ENCODE data around the gene DISP1.
"Not testable (repeated sequence)": the region's sequence is repeated elsewhere in the genome, so short reads cannot be mapped to it uniquely, and the experiment has no call there.

The DISP1 gene

DNA sequence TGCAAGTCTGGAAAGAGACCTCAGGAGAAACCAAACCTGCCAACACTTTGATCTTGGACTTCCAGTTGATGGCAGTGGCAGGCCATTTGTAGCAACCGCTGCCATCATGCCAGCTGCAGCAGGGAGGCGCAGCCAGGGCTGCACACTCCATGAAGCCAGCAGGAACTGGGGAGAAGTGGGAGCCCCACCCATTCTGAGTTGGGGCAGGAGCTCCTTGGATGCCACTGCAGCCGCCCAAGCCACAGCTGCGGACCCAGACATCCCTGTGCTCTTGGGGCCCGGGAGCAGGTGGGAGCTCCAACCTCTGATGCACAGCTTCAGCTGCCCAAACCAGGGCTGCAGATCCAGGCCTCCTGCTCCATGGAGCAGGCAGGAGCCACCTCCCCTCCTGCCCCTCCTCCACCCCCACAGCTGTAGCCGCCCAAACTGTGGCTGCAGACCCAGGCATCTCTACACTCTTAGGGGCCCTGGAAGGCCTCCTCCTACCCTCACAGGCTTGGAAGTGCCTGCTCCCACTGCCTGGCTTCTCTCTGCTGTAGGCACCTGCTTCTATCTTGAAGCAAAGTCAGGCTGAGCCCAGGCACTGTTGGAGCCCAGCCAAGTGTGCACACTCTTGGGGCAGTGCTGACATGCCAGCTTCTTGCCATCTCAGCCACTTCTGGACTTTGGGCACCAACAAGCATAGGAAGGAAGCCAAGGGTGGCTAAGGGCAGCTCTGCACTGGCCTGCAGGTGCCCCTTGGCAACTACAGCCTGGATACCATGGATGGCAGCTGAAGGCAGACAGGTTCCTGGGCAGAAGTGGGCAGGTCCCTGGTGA, 20.0 kb upstream of the DISP1 start:
- no peak for DNase-seq

GRCh38 chr1:222798116-222798515, 16.7 kb upstream of the DISP1 start:
- DNase-seq, result no peak

GRCh38 chr1:222798975-222799374, 15.9 kb upstream of the DISP1 start:
- no peak for DNase-seq

DNA sequence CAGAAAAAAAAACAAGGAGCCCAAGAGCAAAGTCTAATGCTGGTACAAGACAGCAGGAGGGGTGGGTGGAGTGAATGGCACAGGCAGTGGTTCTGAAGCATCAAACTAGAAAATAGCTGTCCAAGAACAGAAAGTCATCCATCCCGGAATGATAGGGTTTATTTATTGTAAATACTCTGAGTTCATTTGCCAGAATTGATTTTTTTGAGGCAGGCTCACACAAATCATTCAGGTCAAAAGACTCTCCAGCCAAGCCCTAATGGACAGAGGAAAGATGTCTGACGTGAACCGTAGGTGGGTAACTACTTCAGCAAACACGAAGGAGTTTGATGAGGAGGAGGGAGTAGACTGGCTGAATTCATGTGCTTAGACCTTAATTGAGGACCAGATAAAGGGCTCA, 13.8 kb upstream of the DISP1 start:
- DNase-seq, result no peak

GRCh38 chr1:222811671-222812070, 3.2 kb upstream of the DISP1 start:
- no peak for DNase-seq

DNA sequence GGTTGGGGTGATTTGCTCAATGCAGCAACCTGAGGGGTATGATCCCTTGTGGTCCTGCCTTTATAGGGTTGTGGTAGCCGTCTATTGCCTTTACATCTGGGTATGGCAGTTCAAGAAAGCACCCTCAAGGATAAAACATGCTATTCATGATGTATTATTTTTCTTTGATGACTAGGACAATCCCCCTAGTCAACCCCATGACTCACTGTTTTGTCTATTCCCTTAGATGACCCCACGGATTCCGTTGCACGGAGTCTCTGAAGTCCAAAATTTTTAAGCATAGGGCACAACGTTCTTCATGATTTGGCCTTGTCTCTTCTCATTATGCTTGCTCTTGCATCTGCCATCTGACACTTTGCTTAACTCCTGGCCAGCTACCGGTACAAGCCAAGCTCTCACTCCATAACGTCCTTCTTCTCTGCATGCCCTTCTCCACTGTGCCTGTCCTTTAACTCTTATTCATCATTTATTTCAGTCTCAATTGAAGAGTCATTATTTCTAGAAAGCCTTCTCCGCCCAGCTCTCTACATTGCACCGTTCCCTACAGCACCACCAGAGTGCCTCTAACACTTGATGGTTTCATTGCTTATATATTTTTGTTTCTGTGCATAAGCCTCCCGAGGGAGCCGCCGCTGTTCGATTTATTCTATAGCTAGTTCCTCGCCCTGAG, 838 bp upstream of the DISP1 start:
- peak in 1 of 56 donors; percentile 42 for DNase-seq

DNA sequence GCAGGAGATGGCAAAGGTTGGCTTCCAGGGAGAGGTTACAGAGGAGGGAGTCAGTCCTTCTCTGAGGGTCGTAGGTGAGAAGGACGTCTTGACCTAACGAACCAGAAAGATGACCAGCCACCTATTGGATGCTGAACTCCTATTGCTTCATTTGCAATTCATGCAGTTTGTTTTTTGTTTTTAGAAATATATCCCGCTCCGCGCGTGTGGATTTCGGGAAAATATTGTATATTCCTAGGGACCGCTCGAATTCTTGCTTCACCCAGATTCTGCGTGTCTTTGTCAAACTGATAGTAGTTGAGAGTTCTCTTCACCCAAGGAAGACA, 564 bp downstream of the DISP1 start:
- DNase-seq, result peak in 1 of 56 donors; percentile 41

DNA sequence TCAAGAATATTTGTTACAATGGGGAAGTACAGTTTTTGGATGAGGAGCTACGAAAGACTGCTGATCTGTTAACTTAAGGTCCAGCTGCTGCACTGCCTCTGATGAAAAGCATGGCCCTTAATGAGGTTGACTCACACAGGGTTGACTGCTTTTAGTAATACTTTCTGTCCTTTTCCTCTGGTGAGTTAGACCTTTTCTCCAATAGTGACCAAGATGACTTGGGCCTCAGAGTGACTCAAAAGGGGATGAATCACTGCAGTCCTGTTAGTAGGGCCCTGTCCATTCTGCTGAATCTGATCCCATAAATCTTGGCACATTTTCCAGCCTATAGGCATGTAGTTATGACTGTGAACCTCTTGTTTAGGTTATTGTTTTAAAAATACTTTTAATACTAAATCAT, 2.7 kb downstream of the DISP1 start:
- no peak for DNase-seq

- DNase-seq, result no peak
Measured at GRCh38 chr1:222818171-222818570, 3.3 kb downstream of the DISP1 start.

DNA sequence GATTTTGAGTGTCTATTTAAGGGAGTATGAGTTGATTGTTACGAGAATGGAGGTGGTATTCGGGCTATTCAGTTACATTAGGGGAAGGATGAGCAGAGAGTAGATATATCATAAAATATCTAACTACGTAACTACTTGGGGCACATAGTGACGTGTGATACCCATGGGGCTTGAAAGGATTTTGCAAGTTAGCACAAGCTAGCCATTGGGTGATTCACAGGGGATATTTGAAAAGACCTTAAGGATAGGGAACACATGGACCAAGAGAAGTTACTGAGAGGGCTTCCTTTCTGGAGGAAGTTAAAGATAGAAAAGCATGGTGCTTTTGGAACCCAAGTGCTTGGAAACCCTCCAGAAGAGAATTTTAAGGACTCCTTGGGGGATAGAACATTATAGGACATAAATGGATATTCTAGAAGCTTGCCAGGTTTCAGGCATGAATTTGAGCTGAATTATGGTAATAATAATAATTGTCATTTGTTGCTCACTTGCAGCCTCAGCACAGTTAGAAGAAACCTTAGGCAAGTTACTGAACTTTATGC, 5.4 kb downstream of the DISP1 start:
- no peak for DNase-seq

DNA sequence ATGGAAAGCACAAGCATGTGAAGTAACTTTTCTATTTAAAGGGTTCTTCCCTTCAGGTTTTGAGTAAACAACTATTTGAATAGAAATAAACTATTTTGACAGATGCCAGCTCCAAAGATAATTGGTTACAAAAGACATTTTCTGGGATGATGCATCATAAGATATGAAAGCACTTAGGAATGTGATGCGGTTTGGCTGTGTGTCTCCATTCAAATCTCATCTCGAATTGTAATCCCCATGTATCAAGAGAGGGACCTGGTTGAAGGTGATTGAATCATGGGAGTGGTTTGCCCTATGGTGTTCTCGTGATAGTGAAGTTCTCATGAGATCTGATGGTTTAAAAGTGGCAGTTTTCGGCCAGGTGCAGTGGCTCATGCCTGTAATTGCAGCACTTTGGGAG, 6.4 kb downstream of the DISP1 start:
- DNase-seq, result no peak

- DNase-seq, result no peak
Measured at GRCh38 chr1:222823695-222824094, 8.9 kb downstream of the DISP1 start.

DNA sequence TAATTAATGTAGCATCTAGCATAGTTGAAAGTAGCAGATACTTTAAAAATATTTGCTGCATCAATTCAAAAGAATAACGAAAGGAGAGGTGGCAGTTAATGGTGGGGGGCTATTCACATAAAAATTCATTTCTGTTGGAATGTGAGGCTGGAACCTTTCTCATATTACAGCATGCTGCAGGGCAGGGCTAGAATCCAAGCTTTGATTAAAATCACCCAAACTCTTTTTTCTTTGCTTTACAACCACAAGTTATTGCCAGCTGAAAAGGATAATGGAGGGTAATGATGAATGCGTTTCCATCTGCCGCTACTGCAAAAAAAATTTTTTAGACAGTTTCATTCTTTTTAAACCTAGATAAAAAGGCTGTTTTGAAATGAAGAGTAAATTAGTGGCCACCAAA, 9.8 kb downstream of the DISP1 start:
- DNase-seq, result no peak

GRCh38 chr1:222828939-222829338, 14.1 kb downstream of the DISP1 start:
- DNase-seq, result no peak

DNA sequence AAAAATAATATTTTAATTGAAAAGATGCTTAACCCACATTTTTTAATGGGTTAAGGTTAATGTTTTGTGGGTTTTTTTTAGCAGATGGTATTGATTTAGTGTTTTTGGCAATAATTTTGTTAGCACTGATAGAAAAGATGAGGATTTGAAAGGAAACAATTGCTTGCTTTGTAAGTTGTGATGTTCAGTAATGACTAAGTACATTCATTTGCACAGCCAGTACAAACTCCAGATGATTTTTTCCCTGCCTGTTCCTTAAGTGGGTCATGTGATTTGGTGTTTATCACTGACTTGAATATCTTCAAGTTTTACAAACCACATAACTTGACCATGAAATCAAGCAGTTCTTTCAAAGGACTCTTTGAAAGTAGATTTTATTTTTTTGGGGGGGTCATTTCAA, 15.0 kb downstream of the DISP1 start:
- DNase-seq, result no peak

GRCh38 chr1:222833356-222833876, 18.6 kb downstream of the DISP1 start:
- no peak for DNase-seq

DNA sequence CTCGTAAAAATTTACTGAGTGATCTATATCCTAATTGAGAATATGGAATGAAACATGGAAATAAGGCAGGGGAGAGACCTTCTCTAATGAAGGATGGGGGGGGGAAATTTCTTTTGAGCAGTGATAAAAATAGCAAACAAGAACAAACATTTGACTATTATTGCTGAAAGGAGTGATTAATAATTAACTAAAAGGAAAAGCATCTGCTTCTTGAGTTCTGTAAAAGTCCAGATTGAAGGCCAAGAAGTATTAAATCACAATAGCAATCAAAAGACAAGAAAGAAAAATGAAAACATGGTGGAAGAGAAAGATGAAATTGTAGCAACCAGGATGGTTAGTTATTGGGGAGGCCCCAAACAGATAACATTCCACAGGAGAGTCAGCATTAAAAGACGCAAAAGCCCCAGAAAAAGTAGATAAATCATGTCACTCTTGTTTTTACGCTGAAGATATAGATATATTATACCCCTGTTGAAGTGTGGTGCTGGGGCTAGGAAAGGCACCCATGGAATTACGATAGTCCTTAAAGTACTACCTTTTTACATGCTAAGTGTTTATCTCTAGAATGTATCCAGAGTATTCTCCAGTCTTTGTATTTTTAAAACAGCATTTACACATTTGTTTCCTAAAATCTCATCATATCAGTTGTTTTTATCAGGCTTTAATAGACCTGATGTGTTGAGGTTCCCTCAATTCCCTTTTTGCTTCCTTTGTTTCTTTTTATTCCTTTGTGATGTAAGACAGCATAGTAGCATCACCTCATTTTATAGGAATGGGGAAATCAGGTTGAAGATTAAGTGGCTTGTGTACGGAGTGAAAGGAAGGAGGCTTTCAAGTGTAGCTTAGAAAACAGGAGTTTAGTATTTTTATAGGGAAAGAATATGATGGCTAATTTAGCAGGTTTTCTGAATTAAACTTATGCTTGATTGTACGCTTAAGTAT, 28.9 kb downstream of the DISP1 start:
- no peak for DNase-seq

DNA sequence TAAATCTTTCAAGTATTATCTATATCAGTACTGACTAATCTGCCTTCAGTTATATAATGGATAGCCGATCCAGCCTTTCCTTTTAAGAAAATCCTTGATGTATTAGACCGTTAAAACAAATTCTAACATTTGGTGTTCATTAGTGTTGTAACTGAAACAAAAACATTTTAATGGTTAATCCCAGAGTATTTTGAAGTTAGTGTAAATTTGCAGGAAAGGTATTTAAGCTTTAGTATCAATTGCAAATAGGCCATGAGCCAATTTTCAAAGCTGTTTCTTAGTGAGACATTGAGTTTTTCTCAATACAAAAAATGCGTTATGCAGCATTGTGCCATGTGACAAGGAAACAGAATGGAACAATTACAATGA, 29.6 kb downstream of the DISP1 start:
- no peak for DNase-seq

- no peak for DNase-seq
Measured at GRCh38 chr1:222845763-222846162, 30.9 kb downstream of the DISP1 start.

GRCh38 chr1:222850550-222850949, 35.7 kb downstream of the DISP1 start:
- DNase-seq, result not testable (repeated sequence)

DNA sequence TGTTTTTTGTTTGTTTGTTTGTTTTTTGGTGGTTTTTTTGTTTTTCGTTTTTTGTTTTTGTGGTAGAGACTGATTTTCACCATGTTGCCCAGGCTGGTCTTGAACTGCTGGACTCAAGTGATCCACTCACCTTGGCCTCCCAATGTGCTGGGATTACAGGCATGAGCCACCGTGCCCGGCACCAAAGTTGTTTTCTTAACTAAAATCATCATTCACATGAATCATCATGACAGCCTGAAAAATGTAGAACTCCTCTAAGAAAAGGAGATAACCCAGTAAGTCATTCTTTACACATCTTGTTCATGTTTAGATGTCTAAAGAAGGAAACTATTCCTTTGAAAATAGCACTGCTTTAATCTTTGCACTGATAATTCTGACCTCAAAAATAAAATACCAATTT, 37.5 kb downstream of the DISP1 start:
- no peak for DNase-seq

- DNase-seq, result no peak
Measured at GRCh38 chr1:222861062-222861461, 46.2 kb downstream of the DISP1 start.

Measured in nucleus accumbens (tissue), 56 donors.